ENCODE results near the gene C4B.
"Not testable (repeated sequence)": the region's sequence is repeated elsewhere in the genome, so short reads cannot be mapped to it uniquely, and the experiment has no call there.

Gene C4B

DNA sequence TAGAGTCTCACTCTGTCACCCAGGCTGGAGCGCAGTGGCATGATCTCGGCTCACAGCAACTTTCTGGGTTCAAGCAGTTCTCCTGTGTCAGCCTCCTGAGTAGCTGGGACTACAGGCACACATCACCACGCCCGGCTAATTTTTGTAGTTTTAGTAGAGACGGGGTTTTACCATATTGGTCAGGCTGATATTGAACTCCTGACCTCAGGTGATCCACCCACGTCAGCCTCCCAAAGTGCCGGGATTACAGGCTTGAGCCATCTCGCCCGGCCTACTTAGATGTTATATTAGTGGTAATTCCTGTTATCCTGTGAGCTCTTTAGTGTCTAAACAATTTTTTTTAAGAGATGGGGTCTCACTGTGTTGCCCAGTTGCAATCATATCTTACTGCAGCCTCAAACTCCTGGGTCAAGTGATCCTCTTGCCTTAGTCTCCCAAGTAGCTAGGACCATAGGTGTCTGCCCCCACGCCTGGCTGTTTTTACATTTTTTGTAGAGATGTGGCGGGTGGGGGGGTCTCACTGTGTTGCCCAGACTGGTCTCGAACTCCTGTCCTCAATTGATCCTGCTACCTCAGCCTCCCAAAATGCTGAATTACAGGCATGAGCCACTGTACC is 36.7 kb upstream of the C4B start:
- H3K27ac ChIP-seq, result no peak overlapping the region
- TF ChIP-seq ZFX (IDR thresholded peaks at IDR 0.05; ENCODE audit: borderline replicate concordance), result no peak
- no peak for TF ChIP-seq CTCF (IDR thresholded peaks at IDR 0.05)

DNA sequence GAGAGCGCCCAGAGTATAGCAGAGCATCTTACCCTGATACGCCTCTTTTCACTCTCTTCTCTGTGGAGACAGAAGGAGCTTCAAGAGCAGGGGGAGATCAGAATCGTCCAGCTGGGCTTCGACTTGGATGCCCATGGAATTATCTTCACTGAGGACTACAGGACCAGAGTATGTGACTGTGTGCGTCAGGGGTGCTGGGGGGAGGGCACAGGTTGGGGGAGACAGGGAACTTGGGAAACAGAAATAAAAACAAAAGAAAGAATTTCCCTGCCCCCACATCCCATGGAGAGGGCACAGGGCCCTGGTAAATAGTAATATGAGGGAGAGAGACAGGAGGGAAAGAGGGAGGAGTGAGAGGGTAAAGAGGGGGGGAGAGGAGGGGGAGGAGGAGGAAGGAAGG is 35.8 kb upstream of the C4B start:
- TF ChIP-seq CTCF (IDR thresholded peaks at IDR 0.05) (no peak), ZFX (IDR thresholded peaks at IDR 0.05; ENCODE audit: borderline replicate concordance) (no peak)
- H3K27ac ChIP-seq, result no peak overlapping the region

DNA sequence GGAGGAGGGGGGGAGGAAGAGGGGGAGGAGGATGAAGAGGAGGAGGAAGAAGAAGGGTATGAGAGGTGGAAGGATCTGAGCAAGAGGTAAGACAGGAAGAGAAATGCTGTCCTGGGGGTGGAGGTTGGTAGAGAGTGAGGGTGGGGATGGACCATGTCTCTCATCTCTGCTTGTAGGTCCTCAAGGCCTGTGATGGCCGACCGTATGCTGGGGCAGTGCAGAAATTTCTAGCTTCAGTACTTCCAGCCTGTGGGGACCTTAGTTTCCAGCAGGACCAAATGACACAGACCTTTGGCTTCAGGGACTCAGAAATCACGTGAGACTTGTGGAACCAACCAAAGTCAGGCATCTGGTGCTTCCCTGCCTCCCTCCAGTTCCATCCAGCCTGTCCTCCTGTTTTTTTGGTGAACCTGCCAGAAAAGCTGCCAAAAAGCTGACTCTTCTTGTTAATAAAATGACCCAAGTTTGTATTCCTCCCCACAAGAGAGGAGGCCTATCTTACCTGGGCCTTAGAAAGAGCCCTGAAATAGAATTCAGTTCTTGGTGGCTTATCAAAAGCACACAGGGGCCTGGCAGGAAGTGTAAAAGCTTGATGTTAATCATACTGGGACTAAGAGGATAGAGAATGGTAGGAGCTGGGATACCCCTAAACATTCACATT is 35.2 kb upstream of the C4B start:
- no peak overlapping the region for H3K27ac ChIP-seq

DNA sequence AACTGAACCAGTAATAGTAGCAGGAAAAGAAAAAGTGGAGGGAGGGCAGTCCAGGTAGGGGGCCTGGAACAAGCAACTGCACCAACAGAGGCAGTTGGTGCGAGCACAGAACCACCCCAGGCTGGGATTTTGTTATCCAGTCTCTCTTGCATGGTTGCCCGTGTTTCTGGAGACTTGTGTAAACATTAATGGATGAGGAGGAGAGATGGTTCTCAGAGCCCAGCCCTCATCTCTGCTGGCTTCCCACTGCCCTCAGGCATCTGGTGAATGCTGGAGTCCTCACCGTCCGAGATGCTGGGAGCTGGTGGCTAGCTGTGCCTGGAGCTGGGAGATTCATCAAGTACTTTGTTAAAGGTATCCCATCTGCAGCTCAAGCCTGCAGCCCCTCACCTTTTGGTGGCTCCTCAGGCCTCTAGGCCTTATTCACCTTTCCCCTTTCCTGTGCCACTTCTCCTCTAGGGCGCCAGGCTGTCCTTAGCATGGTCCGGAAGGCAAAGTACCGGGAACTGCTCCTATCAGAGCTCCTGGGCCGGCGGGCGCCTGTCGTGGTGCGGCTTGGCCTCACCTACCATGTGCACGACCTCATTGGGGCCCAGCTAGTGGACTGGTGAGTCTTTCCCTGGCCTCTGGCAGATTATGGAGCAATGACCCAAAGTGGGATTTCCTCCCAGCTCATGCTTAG is 34.3 kb upstream of the C4B start:
- not testable (repeated sequence) for H3K27ac ChIP-seq

More for the DNA sequence above, 35.2 kb upstream of the C4B start:
- TF ChIP-seq CTCF (IDR thresholded peaks at IDR 0.05), result no peak
- no peak for TF ChIP-seq ZFX (IDR thresholded peaks at IDR 0.05; ENCODE audit: borderline replicate concordance)

- H3K27ac ChIP-seq, result not testable (repeated sequence)
These were observed 33.6 kb upstream of the C4B start for GRCh38 chr6:31980998-31981397.

GRCh38 chr6:31981744-31982143 is 32.9 kb upstream of the C4B start, which contains the start of gene C4A:
Gene C4A, plus strand, starts transcription at chr6:31982057. Its CDS starts 51 bp downstream, at chr6:31982108.
- not testable (repeated sequence) for H3K27ac ChIP-seq

- not testable (repeated sequence) for H3K27ac ChIP-seq
These were observed 25.2 kb upstream of the C4B start for GRCh38 chr6:31989363-31989762.

DNA sequence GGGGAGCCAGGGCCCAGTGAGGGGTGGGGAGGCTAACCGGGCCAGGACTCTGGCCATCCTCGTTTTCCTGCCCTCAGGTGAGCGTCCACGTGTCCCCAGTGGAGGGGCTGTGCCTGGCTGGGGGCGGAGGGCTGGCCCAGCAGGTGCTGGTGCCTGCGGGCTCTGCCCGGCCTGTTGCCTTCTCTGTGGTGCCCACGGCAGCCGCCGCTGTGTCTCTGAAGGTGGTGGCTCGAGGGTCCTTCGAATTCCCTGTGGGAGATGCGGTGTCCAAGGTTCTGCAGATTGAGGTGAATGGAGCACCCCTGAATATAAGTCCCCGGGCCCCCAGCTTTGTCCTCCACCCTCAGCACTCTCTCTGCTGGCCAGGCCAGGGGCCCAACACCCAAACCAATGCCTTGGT is 20.2 kb upstream of the C4B start:
- H3K27ac ChIP-seq, result not testable (repeated sequence)

DNA sequence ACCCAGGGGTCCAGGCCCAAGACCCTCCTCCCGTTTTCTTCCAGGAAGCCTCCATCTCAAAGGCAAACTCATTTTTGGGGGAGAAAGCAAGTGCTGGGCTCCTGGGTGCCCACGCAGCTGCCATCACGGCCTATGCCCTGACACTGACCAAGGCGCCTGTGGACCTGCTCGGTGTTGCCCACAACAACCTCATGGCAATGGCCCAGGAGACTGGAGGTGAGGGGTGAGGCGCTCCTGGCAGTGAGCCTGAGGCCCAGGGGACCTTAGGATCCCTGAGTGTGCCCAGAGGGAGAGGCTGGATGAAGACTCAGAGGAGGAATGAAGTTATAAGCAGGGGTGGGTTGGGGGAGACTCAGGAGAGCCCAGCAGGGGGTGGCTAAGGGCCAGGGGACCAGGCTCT is 18.2 kb upstream of the C4B start:
- not testable (repeated sequence) for H3K27ac ChIP-seq

DNA sequence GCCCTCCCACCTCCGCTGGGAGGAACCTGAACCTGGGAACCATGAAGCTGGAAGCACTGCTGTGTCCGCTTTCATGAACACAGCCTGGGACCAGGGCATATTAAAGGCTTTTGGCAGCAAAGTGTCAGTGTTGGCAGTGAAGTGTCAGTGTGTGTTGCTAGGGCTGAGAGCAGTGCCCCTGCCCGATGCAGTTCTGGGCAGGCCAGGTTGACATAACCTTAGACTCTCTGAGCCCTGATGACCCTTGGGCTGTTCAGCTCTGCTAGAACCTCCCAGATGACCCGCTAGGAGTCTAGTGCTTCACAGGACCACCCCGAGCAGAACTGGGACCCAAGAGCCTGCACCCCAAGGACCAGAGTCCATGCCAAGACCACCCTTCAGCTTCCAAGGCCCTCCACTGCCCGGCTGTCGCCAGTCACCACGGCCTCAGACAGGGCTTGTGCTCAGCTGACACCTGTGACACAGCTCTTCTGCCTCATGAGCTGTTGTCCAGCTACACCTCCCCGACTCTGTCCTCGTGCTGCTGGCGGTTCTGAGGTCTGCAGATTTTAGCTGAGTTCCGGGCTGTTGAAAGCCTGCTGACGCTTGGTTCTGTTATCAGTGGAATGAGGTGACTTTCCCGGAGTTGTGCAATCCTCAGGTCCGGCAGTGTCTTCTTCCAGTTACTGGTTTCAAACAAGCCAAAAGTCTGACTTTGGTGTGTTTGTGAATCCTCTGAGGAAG is 11.9 kb upstream of the C4B start:
- not testable (repeated sequence) for H3K27ac ChIP-seq

DNA sequence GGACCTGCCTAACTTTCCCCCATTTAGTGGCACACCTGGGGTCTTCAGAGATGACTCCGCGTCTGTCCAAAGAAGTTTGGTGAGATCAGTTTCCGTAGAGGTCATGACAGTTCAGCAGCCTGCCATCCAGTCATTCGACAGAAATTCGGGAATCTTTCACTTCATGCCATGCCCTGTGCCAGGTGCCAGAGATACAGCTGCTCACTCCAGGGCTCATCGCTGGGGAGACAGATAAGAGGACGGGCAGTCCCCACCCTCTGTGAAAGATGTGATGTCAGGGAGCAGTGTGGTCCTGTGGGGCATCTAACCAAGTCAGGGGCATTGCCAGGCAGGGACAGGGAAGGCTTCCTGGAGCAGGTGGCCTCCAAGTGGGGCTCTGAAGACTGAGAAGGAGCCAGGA is 11.3 kb upstream of the C4B start:
- H3K27ac ChIP-seq, result not testable (repeated sequence)

- not testable (repeated sequence) for H3K27ac ChIP-seq
These were observed 10.2 kb upstream of the C4B start for GRCh38 chr6:32004393-32004792.

DNA sequence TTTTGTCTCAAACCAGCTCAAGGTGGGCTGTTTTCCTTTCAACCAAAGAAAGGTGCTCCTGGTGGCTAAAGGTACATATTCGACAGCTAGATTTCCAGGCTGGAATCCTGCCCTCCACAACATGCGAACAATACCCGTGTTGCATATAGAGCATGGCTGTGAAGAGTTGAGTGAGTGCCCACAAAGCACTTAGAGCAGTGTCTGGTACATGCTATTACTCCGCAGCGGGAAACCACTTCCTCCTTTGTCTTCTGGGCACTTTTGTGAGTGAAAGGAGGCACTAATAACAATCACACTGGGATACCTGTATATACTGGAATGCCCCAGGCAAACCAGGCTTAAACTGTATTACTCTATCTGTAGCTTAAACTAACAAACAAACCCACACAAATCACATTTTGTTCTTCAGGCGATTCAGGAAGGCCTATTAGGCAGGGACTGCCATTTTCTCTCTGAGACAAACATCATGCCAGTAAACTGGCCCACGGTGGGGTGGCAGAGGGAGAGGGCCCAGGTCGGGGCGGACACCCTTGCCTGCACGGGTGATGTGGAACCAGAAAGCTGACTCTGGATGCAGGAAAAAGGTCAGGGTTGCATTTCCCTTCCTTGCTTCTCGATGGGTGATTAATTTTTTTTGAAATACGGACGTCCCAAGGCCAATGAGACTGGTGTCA is 9.6 kb upstream of the C4B start:
- not testable (repeated sequence) for H3K27ac ChIP-seq

- H3K27ac ChIP-seq, result not testable (repeated sequence)
These were observed 9.1 kb upstream of the C4B start for GRCh38 chr6:32005538-32005880.

GRCh38 chr6:32005991-32006529 is 8.5 kb upstream of the C4B start:
- H3K27ac ChIP-seq, result not testable (repeated sequence)

- not testable (repeated sequence) for H3K27ac ChIP-seq
These were observed 7.5 kb upstream of the C4B start for GRCh38 chr6:32007086-32007485.

Data from 22Rv1 (cell line).